Hypothalamus (tissue), 51 donors: ENCODE measurements around the gene ZBTB1.
"Not testable (repeated sequence)": the region's sequence is repeated elsewhere in the genome, so short reads cannot be mapped to it uniquely, and the experiment has no call there.

Experiments
- DNase-seq, 51 donors: peaks; one replicate each; lab custom pipeline; 2025; lab: John Stamatoyannopoulos, UW

The ZBTB1 gene

GRCh38 chr14:64493455-64493854 lies 11.1 kb upstream of the ZBTB1 start:
- DNase-seq = no peak

DNA sequence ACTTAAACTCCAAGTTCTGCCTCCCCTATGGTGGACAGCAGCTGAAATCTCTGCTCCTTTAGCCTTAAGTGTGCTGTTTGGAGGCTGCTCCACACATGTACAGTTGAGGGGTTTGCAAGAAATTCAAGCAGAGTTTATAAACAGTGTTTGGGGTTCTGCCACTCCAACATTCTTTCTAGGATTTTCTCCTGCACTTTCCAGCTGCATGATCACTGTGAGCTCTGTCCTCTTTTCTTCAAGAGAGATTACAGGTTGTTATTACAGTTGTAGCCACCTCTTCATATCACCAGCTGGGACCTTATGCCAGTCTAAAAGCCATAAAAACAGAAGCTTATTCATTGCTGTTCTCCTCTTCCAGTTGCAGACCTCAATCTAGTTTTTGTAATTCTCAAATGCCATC lies 9.3 kb upstream of the ZBTB1 start:
- DNase-seq = no peak

- DNase-seq = no peak
Measured at GRCh38 chr14:64496764-64497163, 7.8 kb upstream of the ZBTB1 start.

GRCh38 chr14:64500088-64500487 lies 4.5 kb upstream of the ZBTB1 start:
- DNase-seq = no peak

DNA sequence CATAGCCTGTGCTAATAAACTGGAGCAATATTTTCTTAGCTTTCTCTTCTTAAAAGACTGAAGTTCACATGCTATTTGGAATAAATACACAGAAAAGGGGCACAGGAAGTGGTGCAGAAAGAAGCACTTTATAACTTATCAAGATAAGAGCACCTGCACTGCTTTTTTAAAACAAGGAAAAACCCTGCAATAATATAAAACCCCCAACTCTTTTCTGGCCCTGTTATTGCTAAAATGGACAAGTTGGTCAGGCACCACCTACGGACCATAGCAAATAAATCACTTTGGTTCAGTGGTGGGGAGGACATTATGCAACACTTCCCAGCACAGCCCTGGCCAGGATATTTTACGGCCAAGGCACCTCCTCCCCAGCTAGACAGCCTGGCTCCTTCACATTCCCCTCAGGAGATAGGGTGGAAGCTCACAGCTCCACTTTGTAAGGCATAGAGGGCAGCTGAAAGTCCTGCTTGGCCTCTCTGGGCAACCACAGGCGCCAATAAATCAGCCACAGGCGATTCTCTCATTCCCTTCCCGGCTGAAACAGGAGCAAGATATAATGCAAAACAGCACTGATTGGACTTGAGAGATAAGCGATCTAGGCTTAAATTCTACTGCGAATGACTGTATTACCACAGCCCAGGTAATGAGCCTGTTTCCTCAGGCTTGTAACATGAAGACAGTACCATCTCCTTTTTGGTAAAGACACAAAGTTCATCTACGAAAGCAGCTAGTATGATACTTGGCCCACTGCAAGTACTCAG lies 3.0 kb upstream of the ZBTB1 start:
- DNase-seq = peak in 6 of 51 donors; percentile 1 to 23 (median 16)

DNA sequence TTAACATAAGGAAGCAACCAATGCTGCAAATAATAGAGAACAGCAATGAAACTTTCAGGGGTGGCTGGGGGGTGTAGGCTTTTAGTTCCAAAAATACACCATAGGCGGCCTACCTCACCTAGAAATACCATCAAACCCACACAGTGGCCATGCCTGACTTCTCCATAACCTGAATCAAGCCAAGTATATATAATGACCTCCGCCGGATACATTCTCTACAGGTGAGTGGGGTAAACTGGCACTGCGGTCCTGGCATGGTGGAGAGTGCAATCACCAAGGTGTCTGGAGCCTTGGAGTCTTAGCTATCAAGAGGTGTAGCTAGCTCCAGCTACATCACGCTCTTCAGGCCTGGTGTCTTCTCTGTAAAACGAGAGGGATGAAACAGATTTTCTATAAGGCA lies 2.1 kb upstream of the ZBTB1 start:
- no peak for DNase-seq

GRCh38 chr14:64502887-64503433 lies 1.6 kb upstream of the ZBTB1 start:
- DNase-seq = peak in 15 of 51 donors; percentile 5 to 73 (median 31)

- DNase-seq = peak; percentile 64 to 98 (median 87)
Measured at GRCh38 chr14:64503434-64504309, 898 bp upstream of the ZBTB1 start, which contains the start of gene ZBTB25. ZBTB25 (minus strand) TSS chr14:64503838; CDS start chr14:64490533, 13,305 bp downstream.

GRCh38 chr14:64504897-64505794 lies 576 bp downstream of the ZBTB1 start:
- DNase-seq = peak in 50 of 51 donors; percentile 11 to 90 (median 76)

- DNase-seq = no peak
Measured at GRCh38 chr14:64506721-64507120, 2.2 kb downstream of the ZBTB1 start.

- DNase-seq = no peak
Measured at GRCh38 chr14:64507376-64508156, 3.0 kb downstream of the ZBTB1 start.

DNA sequence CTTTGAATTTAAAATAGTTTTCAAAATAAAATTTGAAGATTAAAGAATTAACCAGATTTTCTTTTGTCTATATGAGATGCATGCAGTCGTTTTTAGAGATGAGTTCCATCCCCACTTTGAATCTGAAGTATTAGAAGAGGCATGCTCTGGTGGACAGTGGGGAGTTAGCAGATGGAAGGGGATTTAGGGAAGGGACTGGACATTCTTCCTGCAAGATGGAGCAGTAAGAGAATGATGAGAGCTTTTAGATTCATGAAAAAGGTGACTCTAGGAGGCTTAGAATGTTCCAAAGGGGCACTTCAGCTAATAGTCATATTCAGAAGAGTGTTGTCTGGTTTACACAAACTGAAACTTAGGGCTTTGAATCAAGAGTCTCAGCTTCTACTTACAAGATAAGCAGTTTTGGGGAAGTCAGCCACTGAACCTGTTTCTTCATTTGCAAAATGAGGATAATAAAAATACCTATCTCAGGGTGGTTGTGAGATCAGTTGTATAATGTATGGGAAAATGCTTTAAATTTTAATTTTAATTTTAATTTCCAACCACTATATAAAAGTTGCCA lies 3.7 kb downstream of the ZBTB1 start:
- DNase-seq = no peak

DNA sequence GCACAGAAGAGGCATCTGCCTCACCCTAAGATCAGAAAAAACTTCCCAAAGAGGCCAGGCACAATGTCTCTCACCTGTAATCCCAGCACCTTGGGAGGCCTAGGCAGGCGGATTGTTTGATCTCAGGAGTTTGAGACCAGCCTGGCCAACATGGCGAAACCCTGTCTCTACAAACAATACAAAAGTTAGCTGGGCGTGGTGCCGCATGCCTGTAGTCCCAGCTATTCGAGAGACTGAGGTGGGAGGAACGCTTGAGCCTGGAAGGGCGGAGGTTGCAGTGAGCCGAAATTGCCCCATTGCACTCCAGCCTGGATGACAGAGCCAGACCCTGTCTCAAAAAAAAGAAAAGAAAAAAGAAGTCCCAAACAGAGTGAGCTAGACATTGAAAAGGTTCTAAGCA lies 4.5 kb downstream of the ZBTB1 start:
- no peak for DNase-seq

DNA sequence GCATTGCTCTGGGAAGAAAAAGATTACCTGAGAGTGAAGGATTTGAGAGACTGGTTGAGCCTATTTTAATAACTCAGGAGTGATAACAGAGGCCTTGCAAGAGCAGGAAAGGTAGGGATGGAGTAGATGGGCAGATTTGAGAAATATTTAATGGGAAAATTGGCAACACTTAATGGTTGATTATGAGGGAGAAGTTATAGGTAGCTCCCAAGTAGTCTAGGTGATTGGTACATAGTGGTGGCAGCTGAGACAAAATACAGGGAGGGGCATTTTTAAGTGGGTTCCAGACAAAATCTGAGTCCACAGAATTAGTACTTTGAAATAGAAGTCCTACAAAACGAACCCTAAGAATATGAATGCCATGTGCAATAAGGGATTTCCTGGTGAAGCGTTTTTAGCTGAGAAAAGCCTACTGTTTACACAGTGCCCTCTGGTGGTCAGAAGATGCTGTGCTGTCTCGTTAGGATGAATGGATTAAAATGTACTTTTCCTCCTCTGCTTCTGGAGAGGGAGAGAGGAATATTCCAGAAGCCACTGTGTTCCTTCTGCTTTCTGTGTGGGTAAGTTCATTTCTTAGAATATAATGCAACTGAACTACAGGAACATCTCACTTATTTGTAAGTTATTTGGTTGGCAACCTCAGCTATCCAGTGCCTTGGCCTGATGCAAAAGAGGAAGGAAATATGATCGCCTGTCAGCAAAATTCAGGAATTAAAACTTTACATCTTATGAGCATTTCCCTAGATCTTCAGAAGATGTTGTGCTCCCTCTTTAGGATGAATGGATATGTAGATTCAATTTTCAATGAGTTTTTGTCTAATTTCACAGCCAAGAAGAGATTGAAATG lies 6.5 kb downstream of the ZBTB1 start:
- DNase-seq = peak in 35 of 51 donors; percentile 1 to 75 (median 31)

DNA sequence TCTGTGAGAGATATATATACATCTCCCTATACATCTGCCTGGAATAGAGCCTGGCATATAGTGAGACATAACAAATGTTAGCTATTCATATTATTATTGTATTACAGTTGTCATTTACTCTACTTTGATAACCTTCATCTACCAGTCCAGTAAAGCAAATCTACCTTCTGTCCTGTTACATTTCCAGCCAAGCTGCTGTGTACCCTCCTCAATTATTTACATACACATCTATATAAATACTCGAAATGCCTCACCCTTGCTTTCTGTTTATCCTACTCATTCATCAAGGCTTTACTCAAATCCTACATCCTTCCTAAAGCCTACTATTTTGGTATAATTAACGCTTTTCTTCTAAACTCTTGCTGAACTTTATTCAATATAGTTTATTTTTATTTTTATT lies 8.7 kb downstream of the ZBTB1 start:
- no peak for DNase-seq

DNA sequence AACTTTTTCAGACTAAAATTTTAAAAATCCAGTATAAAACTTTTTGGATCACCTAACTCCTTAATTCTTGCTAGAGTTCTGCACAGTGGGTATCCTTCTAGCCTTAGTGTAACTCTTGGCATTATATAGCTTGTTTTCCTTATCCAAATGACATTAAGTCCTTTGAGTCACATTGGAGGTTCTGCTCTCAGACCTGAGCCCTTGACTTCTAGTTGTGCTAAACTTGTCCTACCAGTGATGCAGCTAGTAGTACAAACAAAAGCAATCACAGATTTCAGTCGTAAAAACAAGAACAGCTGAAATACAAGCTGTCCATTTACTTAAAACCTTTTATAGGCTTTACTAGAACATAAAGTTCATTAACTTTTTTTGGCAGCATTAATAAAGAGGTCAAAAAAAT lies 10.5 kb downstream of the ZBTB1 start:
- DNase-seq = no peak

DNA sequence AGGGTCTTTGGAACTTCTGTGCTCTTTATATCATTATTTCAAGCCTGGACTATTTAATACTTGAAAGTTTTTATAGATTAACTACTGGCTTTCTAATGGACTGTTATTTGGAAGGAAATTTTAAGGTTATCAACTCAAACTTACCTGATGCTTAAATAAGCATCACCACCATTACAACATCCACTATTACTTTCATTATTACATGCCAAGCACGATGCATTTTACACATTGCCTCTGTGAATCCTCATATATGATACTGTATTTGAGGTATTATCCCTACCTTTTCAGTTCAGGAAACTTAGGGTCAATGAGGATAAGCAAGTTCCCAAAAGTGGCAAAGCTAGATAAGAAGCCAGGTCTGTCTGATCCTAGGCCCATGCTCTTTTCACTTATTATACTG lies 12.4 kb downstream of the ZBTB1 start:
- DNase-seq = no peak

- not testable (repeated sequence) for DNase-seq
Measured at GRCh38 chr14:64517667-64518066, 13.1 kb downstream of the ZBTB1 start.
